Thyroid gland (tissue), 4 donors: Measurements from ENCODE around the gene IMMT. TPM values are rescaled to one million over a fixed set of nuclear protein-coding genes. Genes with fewer than 3 reads are reported as not detected.
"Not testable (repeated sequence)": the region's sequence is repeated elsewhere in the genome, so short reads cannot be mapped to it uniquely, and the experiment has no call there.

Experiments used
- DNase-seq, 2 donors: peaks; one replicate each; pipeline ENCODE4 v3.0.0-alpha.2; 2019
- H3K27ac ChIP-seq, 3 donors: fragments of 200-600 bp; sonication (generic); 1 replicate in 2 of 3; 2 replicates in 1 of 3; pipeline ENCODE4 v1.5.1; 2016 to 2019; ENCODE audit warnings: mild to moderate bottlenecking in 1 of 3, moderate library complexity in 1 of 3
- H3K27me3 ChIP-seq: fragments of 200-600 bp; sonication (generic); one replicate; pipeline ENCODE4 v1.5.1; 2019
- H3K36me3 ChIP-seq, 2 donors: fragments of 200-600 bp; sonication (generic); one replicate each; pipeline ENCODE4 v1.5.1; 2016 to 2019
- H3K4me1 ChIP-seq, 2 donors: fragments of 200-600 bp; sonication (generic); one replicate each; pipeline ENCODE4 v1.5.1; 2017 to 2019
- H3K4me3 ChIP-seq, 3 donors: fragments of 200-600 bp; sonication (generic); replicated peaks in 1 of 3; 1 replicate in 2 of 3; 2 replicates in 1 of 3; pipeline ENCODE4 v1.5.1; 2016; ENCODE audit warnings: mild to moderate bottlenecking in 1 of 3
- H3K9me3 ChIP-seq: fragments of 200-600 bp; sonication (generic); one replicate; pipeline ENCODE4 v1.5.1; 2017
- POLR2A ChIP-seq, 2 donors: fragments of 450-650 bp; IDR thresholded peaks; one replicate each; pipeline ENCODE4 v1.6.1; 2017; ENCODE audit warnings: antibody characterized with exemption in 2 of 2, mild to moderate bottlenecking in 2 of 2, moderate library complexity in 1 of 2
- WGBS, 2 donors: methylation state at CpG; one replicate each; pipeline ENCODE4 v1.1.5; 2017; 5-methylcytosine and 5-hydroxymethylcytosine counted together
- intact Hi-C: fragments of 100-400 bp; cut with DNase I; formaldehyde crosslinking; loops from one replicate; pipeline ENCODE4 v1.15.1; 2023
- total RNA-seq, 4 donors: library from RNA; depleted of rRNA; stranded (reverse); fragments of >200 nt; gene quantifications; one replicate each; pipeline ENCODE4 v1.2.3, GENCODE V29; 2016
- TF ChIP-seq, protein P1 (sequence below), 6 experiments: fragments of 200-600 bp in 3 of 6; fragments of 450-650 bp in 3 of 6; sonication (generic) in 3 of 6; IDR thresholded peaks; one replicate each; pipeline ENCODE4 v1.5.1; 2016 to 2019; ENCODE audit warnings: antibody characterized with exemption in 6 of 6, mild to moderate bottlenecking in 2 of 6, inconsistent platforms in 1 of 6, moderate library complexity in 1 of 6

Gene IMMT
- 10 to 100 TPM; 54.0 to 88.2 (median 67.1) TPM for total RNA-seq

DNA sequence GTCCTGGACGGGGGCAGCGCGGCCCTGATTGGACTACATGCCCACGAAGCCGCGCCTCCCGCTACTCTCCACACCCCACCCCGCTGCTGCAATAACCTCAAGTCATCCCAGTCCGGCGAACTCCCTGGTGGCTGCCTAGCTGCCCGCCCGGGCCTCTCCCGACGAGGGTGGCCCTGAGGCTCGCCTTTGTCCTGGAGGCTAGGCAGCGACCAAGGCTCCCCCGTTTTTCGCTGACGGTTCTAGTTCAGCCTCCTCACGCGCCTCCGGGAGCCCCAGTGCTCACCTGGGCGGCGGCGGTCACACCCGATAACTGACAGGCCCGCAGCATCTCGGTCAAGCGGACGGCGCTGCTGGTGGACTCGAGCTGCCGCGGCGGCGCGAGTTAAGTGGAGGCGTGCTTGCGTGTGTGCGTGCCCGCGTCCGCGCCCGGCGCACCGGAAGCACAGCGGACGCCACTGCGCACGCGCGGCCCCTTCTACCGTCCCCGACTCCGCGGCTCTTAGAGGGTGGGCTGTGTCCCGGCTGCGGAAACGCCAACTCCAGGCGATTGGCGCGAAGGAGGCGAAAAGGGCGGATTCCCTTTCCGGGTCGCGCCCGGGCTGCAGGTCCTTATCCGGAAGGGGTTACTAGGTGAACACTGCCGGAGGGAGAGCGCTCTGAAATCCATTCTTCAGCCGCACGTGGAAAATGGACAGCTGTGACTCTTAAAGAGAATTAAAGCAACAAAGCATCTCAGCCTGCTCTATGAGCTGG is at the start of gene IMMT:
Gene IMMT, minus strand, starts transcription at position 408 of the 753 bp plus-strand sequence. Its CDS starts 80 bp downstream, at position 328.
- Histone ChIP-seq H3K4me3 (peak within 1 kb of the TSS; percentile 65 to 97 (median 86)), H3K9me3 (no peaks in the 10 kb centered on the region), H3K36me3 (no peaks in the 10 kb centered on the region), H3K4me1 (peaks cover 17 to 21% of the 10 kb centered on the region in 2 donors), H3K27ac (peak within 1 kb of the TSS; percentile 97 to 99 (median 99)), H3K27me3 (no peaks in the 10 kb centered on the region)
- DNase-seq, result peak; percentile 96 to 97
- intact Hi-C loops, result loop anchor here (10.0 kb wide), 1 partner anchor 250 kb away; the partner anchor contains the start of gene KDM3A
- TF ChIP-seq, protein P1, sequence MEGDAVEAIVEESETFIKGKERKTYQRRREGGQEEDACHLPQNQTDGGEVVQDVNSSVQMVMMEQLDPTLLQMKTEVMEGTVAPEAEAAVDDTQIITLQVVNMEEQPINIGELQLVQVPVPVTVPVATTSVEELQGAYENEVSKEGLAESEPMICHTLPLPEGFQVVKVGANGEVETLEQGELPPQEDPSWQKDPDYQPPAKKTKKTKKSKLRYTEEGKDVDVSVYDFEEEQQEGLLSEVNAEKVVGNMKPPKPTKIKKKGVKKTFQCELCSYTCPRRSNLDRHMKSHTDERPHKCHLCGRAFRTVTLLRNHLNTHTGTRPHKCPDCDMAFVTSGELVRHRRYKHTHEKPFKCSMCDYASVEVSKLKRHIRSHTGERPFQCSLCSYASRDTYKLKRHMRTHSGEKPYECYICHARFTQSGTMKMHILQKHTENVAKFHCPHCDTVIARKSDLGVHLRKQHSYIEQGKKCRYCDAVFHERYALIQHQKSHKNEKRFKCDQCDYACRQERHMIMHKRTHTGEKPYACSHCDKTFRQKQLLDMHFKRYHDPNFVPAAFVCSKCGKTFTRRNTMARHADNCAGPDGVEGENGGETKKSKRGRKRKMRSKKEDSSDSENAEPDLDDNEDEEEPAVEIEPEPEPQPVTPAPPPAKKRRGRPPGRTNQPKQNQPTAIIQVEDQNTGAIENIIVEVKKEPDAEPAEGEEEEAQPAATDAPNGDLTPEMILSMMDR (IDR thresholded peaks at IDR 0.05), result peak in 1 of 6 experiments; percentile 5
- peak; percentile 70 to 74 for TF ChIP-seq POLR2A (IDR thresholded peaks at IDR 0.05)
- WGBS, 2 donors, result 0% methylated on average over 12 to 20 of the region's 74 CpGs

DNA sequence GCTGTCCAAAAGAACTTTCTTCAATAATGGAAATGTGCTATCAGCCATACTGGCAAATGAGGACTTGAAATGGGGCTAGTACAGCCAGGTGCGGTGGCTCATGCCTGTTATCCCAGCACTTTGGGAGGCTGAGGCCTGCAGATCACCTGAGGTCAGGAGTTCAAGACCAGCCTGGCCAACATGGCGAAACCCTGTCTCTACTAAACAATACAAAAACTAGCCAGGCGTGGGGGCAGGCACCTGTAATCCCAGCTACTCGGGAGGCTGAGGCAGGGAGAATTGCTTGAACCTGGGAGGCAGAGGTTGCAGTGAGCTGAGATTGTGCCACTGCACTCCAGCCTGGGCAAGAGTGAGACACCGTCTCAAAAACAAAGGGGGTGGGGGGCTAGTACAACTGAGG is 49.5 kb upstream of the IMMT start:
- H3K27me3 ChIP-seq, H3K36me3 ChIP-seq, H3K4me3 ChIP-seq, H3K27ac ChIP-seq, H3K9me3 ChIP-seq, intact Hi-C loops, DNase-seq, H3K4me1 ChIP-seq: not testable (repeated sequence)
- WGBS, 2 donors, result 92 to 93% methylated on average over 5 of the region's 5 CpGs

DNA sequence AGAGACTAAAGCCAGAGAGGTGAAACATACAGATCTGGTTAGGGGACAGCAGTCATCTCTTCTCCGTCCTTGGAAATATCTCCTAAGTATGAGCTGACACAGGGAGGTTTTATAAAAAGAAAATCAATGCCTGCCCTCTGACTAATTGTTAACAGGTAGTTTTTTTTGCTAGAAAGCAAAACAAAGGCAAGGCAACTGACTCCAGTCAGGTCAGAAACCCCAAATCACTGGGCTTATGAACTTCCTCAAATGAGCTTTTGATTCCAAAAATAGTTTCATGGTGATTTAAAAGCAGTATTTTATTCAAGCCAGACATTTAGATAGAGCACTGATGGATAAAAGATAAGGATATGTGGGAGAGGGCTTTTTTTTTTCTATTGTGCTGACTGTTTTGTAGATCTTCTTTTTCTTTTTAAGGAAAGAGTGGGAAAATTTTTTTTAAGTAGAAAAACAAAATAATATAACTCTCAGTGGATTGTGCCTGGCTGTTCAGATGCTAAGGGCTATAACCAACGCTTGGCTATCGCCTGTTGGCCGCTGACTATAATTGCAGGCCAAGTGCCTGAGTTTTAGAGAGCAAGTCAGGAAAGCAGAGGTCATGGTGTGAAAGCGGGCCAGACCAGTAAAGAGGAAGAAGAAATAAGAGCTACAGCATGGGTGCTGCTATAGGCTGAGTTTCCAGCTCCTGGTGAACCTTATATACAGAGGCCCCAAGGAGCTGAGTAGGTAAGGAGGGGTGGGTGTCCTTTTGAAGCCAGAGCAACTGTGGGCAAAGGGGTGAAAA is 48.9 kb upstream of the IMMT start:
- WGBS, 2 donors, result 81 to 91% methylated on average over 5 of the region's 5 CpGs
- no peak for TF ChIP-seq POLR2A (IDR thresholded peaks at IDR 0.05)
- TF ChIP-seq, protein P1 (IDR thresholded peaks at IDR 0.05), result no peak
- H3K4me1 ChIP-seq, result no peaks in the 10 kb centered on the region
- intact Hi-C loops, result no loop called here
- no peaks in the 10 kb centered on the region for H3K36me3 ChIP-seq
- no peak overlapping the region for H3K4me3 ChIP-seq
- H3K9me3 ChIP-seq, result no peaks in the 10 kb centered on the region
- H3K27ac ChIP-seq, result no peak overlapping the region
- no peaks in the 10 kb centered on the region for H3K27me3 ChIP-seq
- DNase-seq, result no peak

DNA sequence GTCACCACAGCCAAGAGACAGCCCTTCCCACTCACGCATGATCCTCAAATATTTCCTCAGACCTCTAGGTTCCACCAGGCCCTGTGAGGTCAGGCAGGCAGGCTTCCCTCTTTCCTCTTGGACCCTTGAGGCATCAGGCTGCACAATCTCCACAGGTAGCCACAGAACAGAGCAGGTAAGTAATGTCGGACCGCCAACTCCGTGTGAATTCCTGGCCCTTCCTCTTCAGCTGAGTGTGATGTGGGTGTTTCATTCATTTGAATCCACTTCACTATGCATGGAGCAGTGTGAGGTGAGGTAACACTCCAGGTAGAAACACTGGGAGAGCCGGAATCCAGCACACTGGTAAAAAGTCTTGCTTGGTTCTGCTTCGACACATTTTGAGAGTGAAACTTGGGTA is 48.0 kb upstream of the IMMT start:
- intact Hi-C loops, result no loop called here
- Histone ChIP-seq H3K27ac (no peak overlapping the region), H3K27me3 (no peaks in the 10 kb centered on the region), H3K36me3 (no peaks in the 10 kb centered on the region), H3K4me3 (no peak overlapping the region), H3K9me3 (no peaks in the 10 kb centered on the region), H3K4me1 (no peaks in the 10 kb centered on the region)
- TF ChIP-seq POLR2A (IDR thresholded peaks at IDR 0.05), result no peak
- TF ChIP-seq, protein P1 (IDR thresholded peaks at IDR 0.05), result no peak
- 78% methylated on average over 6 of the region's 6 CpGs for WGBS, 2 donors
- DNase-seq, result no peak

DNA sequence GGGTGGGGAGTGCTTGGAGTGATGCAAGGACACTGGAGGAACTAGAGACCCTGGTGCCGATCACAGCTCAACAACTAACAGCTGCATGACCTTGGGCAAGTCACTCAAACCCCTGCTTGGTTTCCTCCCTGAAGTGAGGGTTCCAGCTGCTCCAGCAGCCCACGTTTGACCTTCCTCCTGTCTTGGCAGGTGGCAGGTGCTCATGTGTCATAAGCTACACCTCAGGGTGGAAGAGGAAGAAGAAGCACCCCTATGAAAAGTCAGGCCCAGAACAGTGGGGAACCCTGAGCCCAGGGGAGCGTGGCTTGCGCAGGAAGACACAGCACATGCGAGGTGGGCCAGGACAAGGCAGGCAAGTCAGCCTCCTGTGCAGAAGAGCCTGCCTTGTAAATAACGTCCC is 46.3 kb upstream of the IMMT start:
- DNase-seq, result no peak
- Histone ChIP-seq H3K4me1 (no peaks in the 10 kb centered on the region), H3K27me3 (no peaks in the 10 kb centered on the region), H3K27ac (no peak overlapping the region), H3K9me3 (no peaks in the 10 kb centered on the region), H3K36me3 (no peaks in the 10 kb centered on the region), H3K4me3 (no peak overlapping the region)
- 84 to 96% methylated on average over 5 to 6 of the region's 6 CpGs for WGBS, 2 donors
- no peak for TF ChIP-seq POLR2A (IDR thresholded peaks at IDR 0.05)
- intact Hi-C loops, result no loop called here

DNA sequence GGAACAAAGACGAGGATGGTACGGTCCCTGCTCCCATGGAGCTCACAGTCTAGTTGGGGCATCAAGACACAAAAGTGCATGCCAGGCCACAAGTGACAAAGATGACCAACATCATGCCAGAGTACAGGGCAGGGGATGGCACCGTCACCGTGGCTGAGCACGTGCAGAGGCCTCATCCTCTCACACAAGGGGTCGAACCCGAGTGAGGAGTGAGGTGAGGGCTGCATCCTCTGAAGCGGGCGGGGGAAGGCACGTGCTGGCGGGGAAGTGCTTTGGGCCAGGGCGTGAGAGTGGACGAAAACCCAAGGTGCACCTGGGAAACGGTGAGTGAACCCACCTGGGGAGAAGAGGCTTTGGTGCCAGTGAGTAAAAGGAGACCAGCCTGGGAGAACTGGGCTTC is 45.0 kb upstream of the IMMT start:
- Histone ChIP-seq H3K27me3 (no peaks in the 10 kb centered on the region), H3K4me3 (no peak overlapping the region), H3K36me3 (no peaks in the 10 kb centered on the region), H3K9me3 (no peaks in the 10 kb centered on the region), H3K27ac (no peak overlapping the region), H3K4me1 (no peaks in the 10 kb centered on the region)
- DNase-seq, result no peak
- intact Hi-C loops, result no loop called here
- WGBS, 2 donors, result 90 to 97% methylated on average over 14 of the region's 14 CpGs
- TF ChIP-seq, protein P1 (IDR thresholded peaks at IDR 0.05), result no peak
- no peak for TF ChIP-seq POLR2A (IDR thresholded peaks at IDR 0.05)
